Fibroblast of skin of left quadriceps (primary cell): ENCODE data around the gene RGS16.
"Not testable (repeated sequence)": the region's sequence is repeated elsewhere in the genome, so short reads cannot be mapped to it uniquely, and the experiment has no call there.

Source experiments
- DNase-seq, 2 experiments: peaks; one replicate each; pipeline ENCODE4 v3.0.0-alpha.2; 2013; ENCODE audit warnings: low read depth in 2 of 2

The RGS16 gene, protein sequence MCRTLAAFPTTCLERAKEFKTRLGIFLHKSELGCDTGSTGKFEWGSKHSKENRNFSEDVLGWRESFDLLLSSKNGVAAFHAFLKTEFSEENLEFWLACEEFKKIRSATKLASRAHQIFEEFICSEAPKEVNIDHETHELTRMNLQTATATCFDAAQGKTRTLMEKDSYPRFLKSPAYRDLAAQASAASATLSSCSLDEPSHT

DNA sequence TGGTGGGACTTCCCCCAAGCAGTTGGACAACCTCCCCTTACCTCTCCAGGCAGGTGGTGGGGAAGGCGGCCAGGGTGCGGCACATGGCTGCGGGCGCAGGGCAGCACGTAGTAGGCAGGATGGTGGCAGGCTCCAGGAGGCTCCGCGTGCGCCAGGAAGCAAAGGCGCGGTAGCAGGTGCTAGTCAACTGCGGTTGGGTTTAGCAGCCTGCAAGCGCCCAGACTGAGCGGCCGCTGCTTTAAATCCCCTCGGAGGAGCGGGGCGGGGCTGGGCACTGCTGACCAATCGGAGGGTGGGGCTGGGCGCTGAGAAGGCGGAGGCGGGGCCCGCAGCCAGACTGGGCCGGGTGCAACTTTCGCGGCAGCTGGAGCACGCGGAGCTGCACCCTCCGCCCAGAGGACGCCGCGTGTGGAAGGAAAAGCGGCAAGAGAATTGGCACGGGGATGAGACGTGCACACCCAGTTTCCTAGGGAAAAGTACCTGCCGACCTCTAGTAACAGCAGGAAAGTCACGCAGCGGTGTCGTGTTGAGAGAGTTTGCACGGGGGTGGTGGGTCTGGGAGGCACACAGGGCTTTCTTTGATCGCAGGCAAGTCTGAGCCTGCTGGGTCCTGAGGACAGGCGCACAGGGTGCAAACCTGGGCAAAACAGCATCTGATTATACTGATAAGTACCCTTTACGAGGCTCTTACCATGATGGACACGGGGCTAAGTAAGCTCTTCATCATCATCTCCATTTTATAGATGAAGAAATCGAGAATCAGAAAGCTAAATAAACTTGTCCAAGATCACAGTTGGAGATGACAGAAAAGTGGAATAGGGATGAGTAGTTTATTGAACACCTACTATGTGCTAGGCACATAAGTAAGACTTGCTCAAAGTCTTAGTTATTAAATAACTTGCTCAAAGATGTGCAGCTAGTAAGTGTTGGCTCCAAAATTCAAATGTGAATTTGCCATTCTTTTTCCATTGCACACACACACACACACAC lies at the start of gene RGS16:
TSS of gene RGS16 (minus strand) at position 215 of the 990 bp plus-strand sequence. CDS start at position 85, 130 bp downstream.
- DNase-seq, result no peak

DNA sequence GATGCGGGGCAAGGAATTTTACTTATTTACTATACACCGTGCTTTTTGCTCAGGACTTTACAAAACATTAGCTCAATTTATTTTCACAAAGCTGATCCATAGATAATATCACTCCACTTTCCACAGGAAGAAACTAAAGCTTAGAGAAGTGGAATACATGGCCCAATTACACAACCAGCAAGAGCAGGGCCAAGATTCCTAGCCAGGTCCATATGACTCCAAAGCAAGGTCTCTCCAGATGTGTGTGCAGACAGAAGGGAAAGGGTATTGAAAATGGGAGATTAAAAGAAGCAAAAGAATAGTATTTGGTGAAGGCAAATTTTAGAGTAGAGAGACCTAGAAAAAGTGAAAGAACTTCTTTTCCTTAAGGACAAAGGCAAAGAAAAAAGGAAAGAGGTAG lies 49.8 kb upstream of the RGS16 start:
- DNase-seq, result no peak

DNA sequence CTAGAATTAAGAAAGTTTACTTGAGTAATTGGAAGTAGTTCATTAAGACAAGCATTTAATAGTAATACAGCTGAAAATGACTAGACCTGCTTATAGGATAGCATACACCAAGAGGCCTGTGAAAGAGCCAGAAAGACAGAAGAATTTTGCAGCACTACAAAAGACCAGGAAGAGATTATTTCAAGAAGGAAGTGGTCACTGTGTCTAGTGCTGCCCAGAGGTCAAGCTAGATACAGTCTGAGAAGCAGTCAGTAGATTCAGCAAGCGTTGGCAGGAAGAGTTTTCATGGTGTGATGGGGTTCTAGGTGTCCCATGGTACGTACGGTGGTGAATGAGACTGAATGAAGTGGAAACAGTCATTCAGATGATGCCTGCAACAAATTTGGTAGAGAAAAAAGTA lies 48.7 kb upstream of the RGS16 start:
- no peak for DNase-seq

DNA sequence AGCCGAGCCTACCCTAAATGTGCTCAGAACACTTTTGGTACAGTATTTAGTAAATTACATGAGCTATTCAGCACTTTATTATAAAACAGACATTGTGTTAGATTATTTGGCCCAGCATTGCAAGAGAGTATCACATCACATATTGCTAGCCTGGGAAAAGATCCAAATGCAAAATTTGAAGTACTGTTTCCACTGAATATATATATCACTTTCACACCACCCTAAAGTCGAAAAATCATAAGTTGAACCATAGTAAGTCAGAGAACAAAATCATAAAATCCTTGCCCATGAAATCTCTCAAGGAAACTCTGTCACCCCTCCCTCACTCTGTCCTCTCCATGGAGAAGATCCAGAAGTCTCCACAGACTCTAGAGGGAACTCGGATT lies 47.1 kb upstream of the RGS16 start:
- DNase-seq, result no peak

DNA sequence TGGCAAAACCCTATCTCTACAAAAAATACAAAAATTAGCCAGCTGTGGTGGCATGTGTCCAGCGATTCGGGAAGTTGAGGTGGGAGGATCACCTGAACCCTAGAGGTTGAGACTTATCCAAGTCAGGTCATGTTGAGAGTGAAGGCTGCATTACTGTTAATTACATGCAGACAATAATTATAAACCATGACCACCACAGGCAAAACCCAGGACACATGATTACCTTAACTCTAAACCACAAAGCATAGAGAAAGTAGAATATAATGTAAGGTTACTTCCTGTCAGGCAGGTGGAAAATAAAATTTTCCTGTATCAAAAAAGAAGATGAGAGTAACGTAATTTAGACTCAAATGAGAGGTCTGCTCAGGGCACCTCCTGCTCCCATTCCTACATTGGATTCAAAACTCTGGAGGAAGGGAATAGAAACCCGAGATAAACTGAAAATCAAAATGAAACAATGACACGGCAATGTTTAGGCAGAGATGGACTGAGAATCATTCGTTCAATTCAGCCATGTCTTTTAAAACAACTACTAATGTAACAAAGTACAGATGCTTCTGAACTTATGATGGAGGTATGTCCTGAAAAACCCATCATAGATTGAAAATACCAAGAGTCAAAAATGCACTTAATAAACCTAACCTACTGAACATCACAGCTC lies 46.6 kb upstream of the RGS16 start:
- no peak for DNase-seq

DNA sequence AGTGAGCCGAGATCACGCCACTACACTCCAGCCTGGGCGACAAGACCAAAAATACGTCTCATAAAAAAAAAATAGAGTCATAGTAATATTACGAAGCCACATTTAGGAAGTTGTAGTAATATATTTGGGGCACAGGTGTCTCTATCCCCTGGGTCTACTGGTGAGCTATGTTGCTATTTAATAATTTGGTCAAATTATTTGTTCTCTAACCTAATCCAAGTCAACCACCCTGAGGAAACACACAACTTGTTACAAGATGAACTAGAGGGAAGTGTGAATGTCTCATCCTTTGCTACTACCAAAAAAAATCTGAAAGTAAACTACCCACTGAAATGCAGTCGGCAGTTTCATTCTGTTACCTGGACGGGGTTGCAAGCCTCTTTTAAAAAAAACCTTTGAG lies 44.9 kb upstream of the RGS16 start:
- DNase-seq, result no peak

GRCh38 chr1:182646739-182647138 lies 42.5 kb upstream of the RGS16 start:
- DNase-seq, result no peak

DNA sequence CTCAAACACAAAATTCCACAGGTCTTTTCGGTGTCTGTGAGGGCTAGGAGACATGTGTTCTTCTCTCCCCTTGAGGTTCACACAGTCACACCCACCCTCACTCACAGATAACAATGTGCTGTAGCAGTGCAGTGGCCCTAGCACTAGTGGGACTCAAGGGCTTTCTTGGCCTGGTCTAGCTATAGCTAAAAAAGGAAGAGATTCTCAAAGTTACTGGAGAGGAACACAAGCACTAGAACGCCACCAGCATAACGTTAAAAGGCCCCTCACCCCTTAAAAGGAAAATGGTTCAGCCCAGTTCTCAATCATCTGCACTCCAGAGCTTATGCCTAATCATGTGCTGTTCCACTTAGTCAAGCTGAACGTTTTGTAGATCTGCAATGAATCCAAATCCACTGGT lies 40.7 kb upstream of the RGS16 start:
- DNase-seq, result no peak

GRCh38 chr1:182643699-182644098 lies 39.5 kb upstream of the RGS16 start:
- DNase-seq, result no peak

DNA sequence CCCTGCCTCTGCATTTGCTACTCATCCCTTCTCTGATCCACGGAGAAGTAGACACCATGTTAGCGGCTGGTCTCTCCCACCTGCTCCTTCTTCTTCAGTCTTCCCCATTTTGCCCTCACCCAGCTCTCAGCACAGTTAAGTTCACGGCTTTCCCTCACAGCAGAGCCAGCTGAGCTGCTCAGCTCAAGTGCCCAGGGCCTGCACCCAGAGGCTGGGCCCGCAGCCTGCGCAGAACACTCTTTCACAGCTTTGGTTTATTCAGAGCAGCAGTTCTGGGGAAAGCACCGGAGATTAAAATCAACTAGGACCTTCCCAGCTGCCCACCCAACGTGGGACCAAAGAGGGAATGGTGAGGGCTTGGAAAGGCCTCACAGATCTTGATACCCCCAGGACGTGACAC lies 38.3 kb upstream of the RGS16 start:
- DNase-seq, result no peak

DNA sequence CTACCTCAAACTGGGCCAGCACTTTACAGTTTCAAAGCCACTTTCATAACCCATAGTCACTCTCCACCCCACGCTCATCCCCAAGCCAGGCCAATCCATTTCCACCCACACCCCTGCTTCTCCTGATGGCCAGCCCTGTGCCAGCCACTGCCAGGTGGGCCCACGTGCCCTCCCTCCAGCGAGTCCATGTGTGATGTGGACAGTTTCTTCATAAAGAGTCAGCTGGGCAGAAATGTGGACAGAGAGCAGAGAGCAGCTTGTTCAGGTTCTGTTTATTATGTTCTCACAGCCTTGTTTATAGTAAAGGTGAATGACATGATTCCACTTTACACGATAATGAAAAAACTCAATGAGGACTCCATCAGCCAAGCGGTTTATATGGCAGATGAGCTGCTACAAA lies 37.4 kb upstream of the RGS16 start:
- no peak for DNase-seq

- no peak for DNase-seq
These were observed 35.1 kb upstream of the RGS16 start for GRCh38 chr1:182639330-182639729.

DNA sequence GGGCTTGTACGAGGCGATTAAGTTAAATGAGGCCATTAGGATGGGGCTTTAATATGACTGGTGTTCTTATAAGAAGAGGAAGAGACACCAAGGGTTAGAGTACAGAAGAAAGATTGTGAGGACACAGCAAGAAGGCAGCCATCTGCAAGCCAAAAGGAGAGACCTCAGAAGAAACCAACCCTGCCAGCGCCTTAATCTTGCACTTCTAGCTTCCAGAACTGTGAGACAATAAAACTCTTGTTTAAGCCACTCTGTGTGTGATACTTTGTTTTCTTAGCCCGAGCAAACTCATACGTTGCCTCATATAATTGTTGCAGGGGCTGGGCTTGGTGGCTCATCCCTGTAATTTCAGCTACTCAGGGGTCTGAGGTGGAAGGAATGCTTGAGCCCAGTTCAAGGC lies 33.6 kb upstream of the RGS16 start:
- no peak for DNase-seq

- DNase-seq, result no peak
These were observed 31.7 kb upstream of the RGS16 start for GRCh38 chr1:182635871-182636270.

DNA sequence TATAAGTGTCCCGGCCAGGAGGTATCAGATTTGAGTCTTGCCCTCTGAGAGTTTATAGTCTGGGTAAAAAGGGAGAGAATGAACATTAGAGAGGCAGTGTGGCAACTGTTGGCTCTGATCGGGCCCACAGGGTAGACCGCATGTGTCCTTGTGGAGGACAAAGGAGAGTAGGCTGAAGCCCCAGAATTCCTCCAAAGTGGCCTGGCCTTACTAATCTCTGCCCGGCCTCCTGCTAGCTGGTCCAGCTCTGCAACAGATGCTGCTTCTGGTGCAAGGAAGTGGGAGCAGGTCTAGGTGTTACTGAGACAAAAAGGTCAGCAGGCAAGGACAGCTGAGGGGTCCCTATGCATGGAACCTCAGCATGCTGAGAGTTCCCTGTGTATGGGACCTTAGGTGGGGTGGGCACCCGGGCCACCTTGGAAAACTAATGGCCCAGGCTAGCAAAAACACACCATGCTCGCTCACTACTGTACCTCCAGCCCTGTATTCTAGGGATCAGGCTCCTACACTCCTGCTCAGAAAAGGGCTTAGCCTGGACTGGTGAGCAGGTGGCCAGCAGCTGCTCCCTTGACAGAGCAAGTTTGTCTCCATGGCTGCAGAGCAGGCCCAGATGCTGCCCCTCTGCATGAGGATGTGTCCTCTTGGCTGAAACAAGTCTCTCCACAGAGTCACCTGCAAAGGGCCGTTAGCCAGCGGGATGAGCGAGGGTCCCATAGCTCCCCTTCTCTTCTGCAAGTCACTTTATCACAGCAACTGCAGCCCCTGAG lies 30.3 kb upstream of the RGS16 start:
- DNase-seq, result no peak

GRCh38 chr1:182633657-182634281 lies 29.6 kb upstream of the RGS16 start:
- DNase-seq, result no peak

- DNase-seq, result no peak
These were observed 28.8 kb upstream of the RGS16 start for GRCh38 chr1:182633031-182633430.

DNA sequence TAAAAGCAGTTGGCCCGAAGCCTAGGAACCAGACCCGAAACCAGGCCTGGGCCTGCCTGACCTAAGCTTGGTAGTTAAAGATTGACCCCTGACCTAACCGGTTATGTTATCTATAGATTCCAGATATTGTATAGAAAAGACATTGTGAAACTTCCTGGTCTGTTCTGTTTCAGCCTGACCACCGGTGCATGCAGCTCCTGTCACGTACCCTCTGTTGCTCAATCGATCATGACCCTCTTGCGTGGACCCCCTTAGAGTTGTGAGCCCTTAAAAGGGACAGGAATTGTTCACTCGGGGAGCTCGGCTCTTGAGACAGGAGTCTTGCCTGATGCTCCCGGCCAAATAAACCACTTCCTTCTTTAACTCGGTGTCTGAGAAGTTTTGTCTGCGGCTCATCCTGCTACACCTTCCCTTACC lies 28.3 kb upstream of the RGS16 start:
- DNase-seq, result not testable (repeated sequence)

DNA sequence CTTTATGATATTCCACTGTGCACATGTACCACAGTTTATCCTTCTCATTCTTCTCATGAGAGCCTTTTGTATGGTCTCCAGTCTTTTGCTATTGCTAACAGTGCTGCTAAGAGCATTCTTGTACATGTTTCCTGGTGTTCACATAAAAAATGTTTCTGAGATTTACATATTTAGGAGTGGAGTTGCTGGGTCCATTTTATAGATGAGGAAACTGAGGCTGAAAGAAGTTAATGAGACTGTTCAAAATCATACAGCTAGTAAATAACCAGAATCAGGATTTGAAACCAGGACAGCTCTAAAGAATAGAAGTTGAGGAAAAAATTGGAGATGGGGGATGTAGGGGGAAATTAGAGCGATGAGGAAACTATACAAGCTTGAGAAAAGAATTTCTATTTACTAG lies 27.8 kb upstream of the RGS16 start:
- no peak for DNase-seq

- DNase-seq, result no peak
These were observed 27.0 kb upstream of the RGS16 start for GRCh38 chr1:182631053-182631677.

- DNase-seq, result no peak
These were observed 26.4 kb upstream of the RGS16 start for GRCh38 chr1:182630586-182630985.
